Neural crest cell (in vitro differentiated cells): ENCODE results near the gene EMC8. TPM values are rescaled to one million over a fixed set of nuclear protein-coding genes. Genes with fewer than 3 reads are reported as not detected.

Experiments
- DNase-seq: peaks from one replicate; pipeline ENCODE4 v3.0.0; 2021; ENCODE audit warnings: low read depth, mixed read lengths, low spot score
- H3K27ac Mint-ChIP-seq: one replicate; pipeline ENCODE4 v1.8.0; 2021; ENCODE audit warnings: mild to moderate bottlenecking, mixed read lengths; ENCODE audit not compliant: unreplicated experiment
- H3K27me3 Mint-ChIP-seq: 2 replicates; pipeline ENCODE4 v1.8.0; 2021; ENCODE audit warnings: low read depth, mild to moderate bottlenecking, mixed read lengths
- H3K36me3 Mint-ChIP-seq: 2 replicates; pipeline ENCODE4 v1.8.0; 2021; ENCODE audit warnings: low read depth, mild to moderate bottlenecking, mixed read lengths
- H3K4me1 Mint-ChIP-seq: 2 replicates; pipeline ENCODE4 v1.8.0; 2021; ENCODE audit warnings: mixed read lengths
- H3K4me3 Mint-ChIP-seq: one replicate; pipeline ENCODE4 v1.8.0; 2021; ENCODE audit warnings: mild to moderate bottlenecking, mixed read lengths
- H3K9me3 Mint-ChIP-seq: 2 replicates; pipeline ENCODE4 v1.8.0; 2021; ENCODE audit warnings: mixed read lengths
- long read RNA-seq: library from polyadenylated mRNA; unstranded; transcript quantifications from one replicate; pipeline ENCODE4 v2.0.0, GENCODE V29; 2020
- total RNA-seq: library from RNA; stranded (reverse); gene quantifications from 2 replicates; pipeline ENCODE4 v1.2.1, GENCODE V29; 2021
- TF ChIP-seq, protein P1 (sequence below): fragments of 200-600 bp; sonication (generic); conservative IDR thresholded peaks from 2 replicates; pipeline ENCODE4 v1.5.0; 2021; ENCODE audit warnings: antibody characterized with exemption, mild to moderate bottlenecking

The EMC8 gene
- 44.1 and 48.3 TPM in 2 replicates for total RNA-seq
- long read RNA-seq, partial matches to known transcripts = 0 of 3 reads
- long read RNA-seq, other reads (novel, unspliced or antisense) = 0 of 3 reads

DNA sequence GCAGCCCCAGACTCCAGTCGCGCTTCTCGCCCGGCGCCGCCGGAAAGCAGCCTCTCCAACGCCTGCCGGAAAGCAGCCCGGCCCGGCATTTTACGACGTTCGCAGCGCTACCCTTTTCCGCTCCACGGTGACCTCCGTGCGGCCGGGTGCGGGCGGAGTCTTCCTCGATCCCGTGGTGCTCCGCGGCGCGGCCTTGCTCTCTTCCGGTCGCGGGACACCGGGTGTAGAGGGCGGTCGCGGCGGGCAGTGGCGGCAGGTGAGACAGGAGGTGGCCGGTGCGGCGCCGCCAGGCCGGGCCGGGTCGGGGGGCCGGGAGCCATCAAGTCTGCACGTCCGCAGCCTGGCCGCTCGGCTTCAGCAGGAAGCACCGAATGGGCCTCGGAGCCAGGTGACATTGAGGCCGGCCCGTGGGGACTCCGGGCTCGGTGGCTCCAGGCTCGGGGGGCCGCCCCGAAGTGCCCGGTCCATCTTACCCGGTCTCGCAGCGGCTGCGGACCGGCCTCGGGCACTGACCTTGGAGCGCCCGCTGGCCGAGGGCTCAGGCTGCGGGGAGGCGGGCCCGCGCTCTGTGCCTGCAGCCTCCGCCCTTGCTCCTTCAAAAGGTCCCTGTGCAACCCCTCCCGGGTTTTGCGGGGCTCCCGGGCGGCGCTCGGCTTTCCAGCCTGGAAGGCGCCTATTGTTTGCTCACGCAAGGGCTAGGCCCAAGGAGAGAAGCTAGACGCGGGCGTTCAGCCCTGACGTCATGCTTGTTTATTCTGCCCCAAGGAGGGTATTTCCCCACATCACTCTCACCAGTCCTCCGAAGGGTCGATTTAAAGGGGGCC is at the start of gene EMC8, which contains the start of gene COX4I1:
EMC8 (minus strand) TSS at position 48 of the 824 bp plus-strand sequence. CDS start 249 bp downstream, outside the sequence.
COX4I1 (plus strand) TSS at position 199 of the 824 bp plus-strand sequence. CDS start 1,511 bp downstream, outside the sequence.
- TF ChIP-seq, protein P1, sequence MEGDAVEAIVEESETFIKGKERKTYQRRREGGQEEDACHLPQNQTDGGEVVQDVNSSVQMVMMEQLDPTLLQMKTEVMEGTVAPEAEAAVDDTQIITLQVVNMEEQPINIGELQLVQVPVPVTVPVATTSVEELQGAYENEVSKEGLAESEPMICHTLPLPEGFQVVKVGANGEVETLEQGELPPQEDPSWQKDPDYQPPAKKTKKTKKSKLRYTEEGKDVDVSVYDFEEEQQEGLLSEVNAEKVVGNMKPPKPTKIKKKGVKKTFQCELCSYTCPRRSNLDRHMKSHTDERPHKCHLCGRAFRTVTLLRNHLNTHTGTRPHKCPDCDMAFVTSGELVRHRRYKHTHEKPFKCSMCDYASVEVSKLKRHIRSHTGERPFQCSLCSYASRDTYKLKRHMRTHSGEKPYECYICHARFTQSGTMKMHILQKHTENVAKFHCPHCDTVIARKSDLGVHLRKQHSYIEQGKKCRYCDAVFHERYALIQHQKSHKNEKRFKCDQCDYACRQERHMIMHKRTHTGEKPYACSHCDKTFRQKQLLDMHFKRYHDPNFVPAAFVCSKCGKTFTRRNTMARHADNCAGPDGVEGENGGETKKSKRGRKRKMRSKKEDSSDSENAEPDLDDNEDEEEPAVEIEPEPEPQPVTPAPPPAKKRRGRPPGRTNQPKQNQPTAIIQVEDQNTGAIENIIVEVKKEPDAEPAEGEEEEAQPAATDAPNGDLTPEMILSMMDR = no peak
- H3K4me1 Mint-ChIP-seq = peaks cover 36% of the 10 kb centered on the region
- H3K27me3 Mint-ChIP-seq = no peaks in the 10 kb centered on the region
- peak; percentile 94 for DNase-seq
- peak within 1 kb of the TSS; percentile 93 for H3K4me3 Mint-ChIP-seq
- H3K36me3 Mint-ChIP-seq = peaks cover 19% of the 10 kb centered on the region
- no peaks in the 10 kb centered on the region for H3K9me3 Mint-ChIP-seq
- H3K27ac Mint-ChIP-seq = peak within 1 kb of the TSS; percentile 83

DNA sequence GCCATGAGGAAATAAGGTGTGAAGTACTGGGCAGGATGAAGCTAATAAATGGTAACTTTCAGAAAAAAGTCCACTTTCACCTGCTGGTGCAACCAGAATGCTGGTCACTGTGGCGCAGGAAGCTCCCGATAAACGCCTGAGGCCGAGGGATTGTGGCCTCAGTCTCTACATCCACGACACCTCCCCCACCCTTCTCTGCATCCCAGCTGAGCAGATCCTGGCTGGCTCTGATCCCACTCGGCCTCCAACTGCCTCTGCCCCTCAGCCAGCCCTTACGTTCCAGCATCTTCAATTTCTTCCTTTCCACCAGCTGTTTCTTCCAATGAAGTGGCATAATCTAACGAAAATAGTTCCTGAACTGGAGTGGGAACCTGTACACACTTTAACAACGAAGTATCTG is 49.6 kb upstream of the EMC8 start:
- no peak overlapping the region for H3K27ac Mint-ChIP-seq
- TF ChIP-seq, protein P1 = no peak

DNA sequence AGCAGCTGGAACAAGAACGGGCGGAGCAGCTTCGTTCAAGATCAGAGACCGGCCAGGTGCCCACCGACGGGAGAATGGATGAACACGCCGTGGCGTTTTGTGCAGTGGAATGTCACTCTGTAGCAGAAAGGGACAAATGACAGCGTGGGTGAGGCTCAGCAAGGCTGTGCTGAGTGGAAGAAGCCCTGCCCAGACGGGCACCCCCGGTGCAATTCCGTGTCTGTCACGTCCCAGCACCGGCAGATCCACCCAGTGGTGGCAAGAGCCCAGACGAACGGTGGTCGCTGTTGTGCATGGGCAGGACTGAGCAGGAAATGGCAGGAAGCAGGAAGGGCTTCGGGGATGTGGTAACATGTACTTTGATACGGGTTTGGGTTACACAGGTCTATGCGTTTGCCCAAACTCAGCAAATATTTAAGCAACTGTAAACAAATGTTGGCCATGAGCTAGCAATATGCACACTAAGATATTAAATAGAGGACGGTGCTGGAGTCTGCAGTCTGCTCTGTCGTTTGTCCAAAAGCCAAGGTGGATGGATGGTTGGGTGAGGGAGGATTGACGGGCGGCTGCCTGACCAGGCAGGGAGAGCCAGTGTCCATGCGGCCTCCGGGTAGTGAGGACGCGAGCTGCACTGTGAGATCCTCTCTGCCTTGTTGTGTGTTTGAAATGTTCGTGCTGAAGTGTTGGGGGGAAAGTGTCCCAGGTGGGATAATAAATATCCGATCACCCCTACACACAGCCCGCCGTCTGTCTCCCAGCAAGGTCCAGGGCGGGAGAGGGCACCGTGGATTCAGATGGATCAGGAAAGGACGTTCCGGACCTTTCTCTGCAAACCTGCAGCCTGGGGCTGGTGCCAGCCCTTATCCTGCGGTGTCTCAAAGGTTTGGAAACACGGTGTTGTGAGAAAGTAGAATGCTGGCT is 48.6 kb upstream of the EMC8 start:
- Mint-ChIP-seq H3K4me1 (no peaks in the 10 kb centered on the region), H3K27me3 (peaks cover 29% of the 10 kb centered on the region), H3K36me3 (no peaks in the 10 kb centered on the region), H3K9me3 (no peaks in the 10 kb centered on the region), H3K27ac (no peak overlapping the region), H3K4me3 (no peak overlapping the region)
- DNase-seq = no peak
- TF ChIP-seq, protein P1 = no peak

More for the DNA sequence above, 49.6 kb upstream of the EMC8 start:
- H3K27me3 Mint-ChIP-seq = peaks cover 29% of the 10 kb centered on the region
- no peak overlapping the region for H3K4me3 Mint-ChIP-seq
- no peak for DNase-seq
- no peaks in the 10 kb centered on the region for H3K36me3 Mint-ChIP-seq
- H3K4me1 Mint-ChIP-seq = no peaks in the 10 kb centered on the region
- H3K9me3 Mint-ChIP-seq = no peaks in the 10 kb centered on the region

DNA sequence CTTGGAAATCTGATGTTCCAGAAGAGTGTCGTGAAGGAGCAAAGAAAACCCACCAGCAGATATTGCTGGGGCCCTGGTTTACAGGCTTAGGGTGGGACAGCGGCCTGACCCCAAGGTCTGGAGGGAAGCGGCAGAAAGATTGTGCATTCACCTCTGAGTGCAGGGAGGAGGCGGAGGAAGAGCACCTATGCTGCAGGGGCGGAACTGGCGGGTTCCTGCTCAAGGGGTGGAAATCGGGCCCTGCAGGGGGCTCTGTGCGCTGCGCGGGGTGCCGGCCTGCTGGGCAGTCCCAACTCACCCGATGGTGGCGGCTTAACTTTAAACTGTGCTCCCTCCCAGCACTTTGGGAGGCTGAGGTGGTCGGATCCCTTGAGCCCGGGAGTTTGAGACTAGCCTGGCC is 47.7 kb upstream of the EMC8 start:
- Mint-ChIP-seq H3K4me1 (no peaks in the 10 kb centered on the region), H3K4me3 (no peak overlapping the region), H3K36me3 (no peaks in the 10 kb centered on the region), H3K27me3 (peaks cover 25% of the 10 kb centered on the region), H3K9me3 (no peaks in the 10 kb centered on the region), H3K27ac (no peak overlapping the region)
- TF ChIP-seq, protein P1 = no peak
- DNase-seq = no peak

DNA sequence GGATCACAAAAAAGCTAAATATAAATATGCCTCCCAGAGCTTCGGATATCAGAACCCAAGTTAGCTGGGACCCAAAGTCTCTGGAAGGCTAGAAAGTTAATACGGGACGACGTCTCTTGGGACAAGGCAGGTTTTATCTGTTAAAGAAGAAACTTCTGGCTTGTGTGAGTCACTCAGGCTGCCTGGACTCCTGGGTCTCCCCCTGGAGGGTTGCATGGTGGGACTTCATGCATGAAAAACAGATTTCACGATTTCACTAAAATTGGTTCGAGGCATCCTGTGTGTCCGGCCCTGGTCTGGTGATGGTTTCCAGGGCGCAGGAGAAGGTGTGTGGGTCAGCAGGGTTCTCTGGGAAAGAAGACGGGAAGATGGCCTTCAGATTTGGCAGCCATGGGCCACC is 47.1 kb upstream of the EMC8 start:
- Mint-ChIP-seq H3K27me3 (peaks cover 23% of the 10 kb centered on the region), H3K4me3 (no peak overlapping the region), H3K27ac (no peak overlapping the region), H3K4me1 (no peaks in the 10 kb centered on the region), H3K36me3 (no peaks in the 10 kb centered on the region), H3K9me3 (no peaks in the 10 kb centered on the region)
- DNase-seq = no peak
- TF ChIP-seq, protein P1 = no peak
